Sigmoid colon (tissue), 7 donors: ENCODE data around the gene SDR42E2. TPM values are rescaled to one million over a fixed set of nuclear protein-coding genes. Genes with fewer than 3 reads are reported as not detected.
A peak's percentile ranks its signal among the peaks of the same experiment; 100 is the strongest.
"Not testable (repeated sequence)": the region's sequence is repeated elsewhere in the genome, so short reads cannot be mapped to it uniquely, and the experiment has no call there.

ENCODE experiments used
- DNase-seq: peaks from one replicate; pipeline ENCODE4 v3.0.0-alpha.2; 2019
- H3K27ac ChIP-seq, 4 donors: fragments of 200-600 bp; sonication (generic); one replicate each; pipeline ENCODE4 v1.5.1; 2016 to 2019; ENCODE audit warnings: mild to moderate bottlenecking in 1 of 4
- H3K27me3 ChIP-seq, 3 donors: fragments of 200-600 bp; sonication (generic); one replicate each; pipeline ENCODE4 v1.5.1; 2019; ENCODE audit warnings: mild to moderate bottlenecking in 1 of 3
- H3K36me3 ChIP-seq, 4 donors: fragments of 200-600 bp; sonication (generic); one replicate each; pipeline ENCODE4 v1.5.1; 2016 to 2019
- H3K4me1 ChIP-seq, 4 donors: fragments of 200-600 bp; sonication (generic); one replicate each; pipeline ENCODE4 v1.5.1; 2017 to 2019
- H3K4me3 ChIP-seq, 4 donors: fragments of 200-600 bp; sonication (generic); one replicate each; pipeline ENCODE4 v1.5.1; 2017 to 2019; ENCODE audit warnings: mild to moderate bottlenecking in 2 of 4, moderate library complexity in 1 of 4
- H3K9me3 ChIP-seq, 4 donors: fragments of 200-600 bp in 3 of 4; sonication (generic) in 3 of 4; one replicate each; pipeline versions ENCODE4 v1.5.1 to v1.6.1; 2013 to 2019
- EP300 ChIP-seq, 4 donors: sonication (generic); formaldehyde crosslinking; IDR thresholded peaks; one replicate each; pipeline ENCODE4 v1.6.1; 2017; ENCODE audit warnings: antibody characterized with exemption in 4 of 4
- POLR2A ChIP-seq, 2 donors: fragments of 450-650 bp; IDR thresholded peaks; one replicate each; pipeline ENCODE4 v1.6.1; 2016; ENCODE audit warnings: antibody characterized with exemption in 2 of 2, mild to moderate bottlenecking in 2 of 2, moderate library complexity in 2 of 2
- POLR2AphosphoS5 ChIP-seq, 4 donors: sonication (generic); formaldehyde crosslinking; IDR thresholded peaks; one replicate each; pipeline ENCODE4 v1.6.1; 2017; ENCODE audit warnings: antibody characterized with exemption in 4 of 4
- WGBS, 2 donors: extraction: QIAGEN DNeasy Blood & Tissue Kit; methylation state at CpG; one replicate each; pipeline ENCODE4 v1.1.7; 2013; 5-methylcytosine and 5-hydroxymethylcytosine counted together
- intact Hi-C: fragments of 100-400 bp; cut with DNase I; formaldehyde crosslinking; loops from one replicate; pipeline ENCODE4 v1.15.1; 2023
- polyA plus RNA-seq, 3 donors: library from polyadenylated mRNA; stranded (reverse); fragments of 200-250 nt; gene quantifications; one replicate each; pipeline ENCODE4 v1.2.3, GENCODE V29; 2013
- total RNA-seq, 4 donors: library from RNA; depleted of rRNA; stranded (reverse); fragments of >200 nt; gene quantifications; one replicate each; pipeline ENCODE4 v1.1.0, GENCODE V29; 2016
- TF ChIP-seq, protein P1 (sequence below), 4 experiments: fragments of 450-650 bp in 3 of 4; fragments of 200-600 bp in 1 of 4; IDR thresholded peaks; one replicate each; pipeline ENCODE4 v1.5.1; 2016 to 2019; ENCODE audit warnings: antibody characterized with exemption in 4 of 4, mild to moderate bottlenecking in 3 of 4, moderate library complexity in 2 of 4
- donor health status: healthy with polysubstance abuse.
- donor health status: Bipolar disorder and iron deficiency.
- donor health status: healthy.

SDR42E2 gene
- total and polyA plus RNA-seq, 7 donors, result 0.04 TPM; not detected in 6

- Histone ChIP-seq H3K36me3 (no peaks in the 10 kb centered on the region), H3K4me1 (peaks cover 0 to 37% (median 27%) of the 10 kb centered on the region in 4 donors), H3K9me3 (no peaks in the 10 kb centered on the region), H3K27ac (peak overlapping the region; percentile 73 to 84 (median 77)), H3K4me3 (no peak overlapping the region), H3K27me3 (no peaks in the 10 kb centered on the region)
- no peak for DNase-seq
- intact Hi-C loops, result loop anchor here (1.0 to 5.0 kb wide), 2 partner anchors 102 to 177 kb away; partner anchors contain the start of genes CDR2 and POLR3E
- TF ChIP-seq, protein P1, sequence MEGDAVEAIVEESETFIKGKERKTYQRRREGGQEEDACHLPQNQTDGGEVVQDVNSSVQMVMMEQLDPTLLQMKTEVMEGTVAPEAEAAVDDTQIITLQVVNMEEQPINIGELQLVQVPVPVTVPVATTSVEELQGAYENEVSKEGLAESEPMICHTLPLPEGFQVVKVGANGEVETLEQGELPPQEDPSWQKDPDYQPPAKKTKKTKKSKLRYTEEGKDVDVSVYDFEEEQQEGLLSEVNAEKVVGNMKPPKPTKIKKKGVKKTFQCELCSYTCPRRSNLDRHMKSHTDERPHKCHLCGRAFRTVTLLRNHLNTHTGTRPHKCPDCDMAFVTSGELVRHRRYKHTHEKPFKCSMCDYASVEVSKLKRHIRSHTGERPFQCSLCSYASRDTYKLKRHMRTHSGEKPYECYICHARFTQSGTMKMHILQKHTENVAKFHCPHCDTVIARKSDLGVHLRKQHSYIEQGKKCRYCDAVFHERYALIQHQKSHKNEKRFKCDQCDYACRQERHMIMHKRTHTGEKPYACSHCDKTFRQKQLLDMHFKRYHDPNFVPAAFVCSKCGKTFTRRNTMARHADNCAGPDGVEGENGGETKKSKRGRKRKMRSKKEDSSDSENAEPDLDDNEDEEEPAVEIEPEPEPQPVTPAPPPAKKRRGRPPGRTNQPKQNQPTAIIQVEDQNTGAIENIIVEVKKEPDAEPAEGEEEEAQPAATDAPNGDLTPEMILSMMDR (IDR thresholded peaks at IDR 0.05), result no peak
- TF ChIP-seq EP300 (IDR thresholded peaks at IDR 0.05), result no peak
- TF ChIP-seq POLR2AphosphoS5 (IDR thresholded peaks at IDR 0.05), result no peak
- TF ChIP-seq POLR2A (IDR thresholded peaks at IDR 0.05), result no peak
- 59 to 74% methylated on average over 9 of the region's 9 CpGs for WGBS, 2 donors
Observed at GRCh38 chr16:22194707-22195444, 32.6 kb downstream of the SDR42E2 start.

GRCh38 chr16:22195445-22195694 lies 33.1 kb downstream of the SDR42E2 start:
- no peak for DNase-seq
- Histone ChIP-seq H3K9me3 (no peaks in the 10 kb centered on the region), H3K27me3 (no peaks in the 10 kb centered on the region), H3K4me1 (peaks cover 0 to 38% (median 29%) of the 10 kb centered on the region in 4 donors), H3K27ac (peak overlapping the region; percentile 73 to 84 (median 77)), H3K4me3 (peak overlapping the region in 2 of 4 donors; percentile 46 to 53), H3K36me3 (no peaks in the 10 kb centered on the region)
- intact Hi-C loops, result loop anchor here (1.0 kb wide), 1 partner anchor 102 kb away; the partner anchor contains the start of gene POLR3E
- TF ChIP-seq, protein P1 (IDR thresholded peaks at IDR 0.05), result no peak
- TF ChIP-seq EP300 (IDR thresholded peaks at IDR 0.05), result no peak
- no peak for TF ChIP-seq POLR2A (IDR thresholded peaks at IDR 0.05)

- intact Hi-C loops, result loop anchor here (1.0 kb wide), 1 partner anchor 101 kb away; the partner anchor contains the start of gene POLR3E
- WGBS, 2 donors, result 1 to 3% methylated on average over 39 of the region's 39 CpGs
- Histone ChIP-seq H3K4me3 (peak overlapping the region; percentile 41 to 53 (median 46)), H3K9me3 (no peaks in the 10 kb centered on the region), H3K4me1 (peaks cover 0 to 38% (median 29%) of the 10 kb centered on the region in 4 donors), H3K27me3 (no peaks in the 10 kb centered on the region), H3K27ac (peak overlapping the region; percentile 73 to 84 (median 77)), H3K36me3 (no peaks in the 10 kb centered on the region)
- peak; percentile 95 for DNase-seq
- no peak for TF ChIP-seq POLR2A (IDR thresholded peaks at IDR 0.05)
- peak; percentile 57 to 71 (median 63) for TF ChIP-seq POLR2AphosphoS5 (IDR thresholded peaks at IDR 0.05)
- TF ChIP-seq, protein P1 (IDR thresholded peaks at IDR 0.05), result peak; percentile 89 to 97 (median 94)
- TF ChIP-seq EP300 (IDR thresholded peaks at IDR 0.05), result no peak
Observed at GRCh38 chr16:22195695-22196558, 33.6 kb downstream of the SDR42E2 start.

- Histone ChIP-seq H3K4me1 (peaks cover 0 to 38% (median 26%) of the 10 kb centered on the region in 4 donors), H3K4me3 (peak overlapping the region in 3 of 4 donors; percentile 46 to 53 (median 46)), H3K27ac (peak overlapping the region in 1 of 4 donors; percentile 73)
- DNase-seq, H3K27me3 ChIP-seq, H3K36me3 ChIP-seq, H3K9me3 ChIP-seq, intact Hi-C loops: not testable (repeated sequence)
- WGBS, 2 donors, result 12 to 37% methylated on average over 20 of the region's 20 CpGs
Observed at GRCh38 chr16:22196559-22197168, 34.4 kb downstream of the SDR42E2 start.
